ENCODE data around the gene ANOS1. TPM values are rescaled to one million over a fixed set of nuclear protein-coding genes. Genes with fewer than 3 reads are reported as not detected.

ANOS1 gene
- total RNA-seq, 6 donors from 2014 or later: 16.8 to 118 (median 66.6) TPM

DNA sequence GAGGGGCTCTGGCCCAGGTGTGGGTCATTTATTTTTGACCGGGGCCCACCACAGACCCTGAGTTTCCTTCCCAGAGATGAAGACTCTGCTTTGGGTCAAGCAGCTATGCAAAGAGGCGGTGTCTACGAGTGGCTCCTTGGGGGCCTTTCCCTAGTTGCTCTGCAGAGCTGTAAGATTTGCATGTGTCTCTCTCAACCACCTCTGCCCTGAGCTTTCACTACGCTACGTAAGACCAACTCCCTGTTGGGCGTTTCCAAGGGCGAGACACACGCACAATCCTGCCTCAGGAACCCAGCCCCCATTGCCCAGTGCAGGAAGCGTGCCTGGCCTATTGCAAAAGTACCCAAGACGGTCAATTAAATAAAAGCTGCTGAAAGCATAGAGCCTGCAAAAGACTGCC lies 10.0 kb upstream of the ANOS1 start:
- Histone ChIP-seq H3K36me3 (no peaks in the 10 kb centered on the region), H3K4me1 (no peaks in the 10 kb centered on the region), H3K27ac (no peak overlapping the region), H3K27me3 (no peaks in the 10 kb centered on the region), H3K9me3 (no peaks in the 10 kb centered on the region), H3K4me3 (no peak overlapping the region)
- DNase-seq: no peak
- WGBS, 2 donors: 86 to 93% methylated on average over 5 to 10 of the region's 10 CpGs
- no peak for ATAC-seq (ENCODE audit: low FRiP score in 2 of 2)
- no peak for TF ChIP-seq POLR2AphosphoS5 (IDR thresholded peaks at IDR 0.05)
- no peak for TF ChIP-seq POLR2A (IDR thresholded peaks at IDR 0.05)

DNA sequence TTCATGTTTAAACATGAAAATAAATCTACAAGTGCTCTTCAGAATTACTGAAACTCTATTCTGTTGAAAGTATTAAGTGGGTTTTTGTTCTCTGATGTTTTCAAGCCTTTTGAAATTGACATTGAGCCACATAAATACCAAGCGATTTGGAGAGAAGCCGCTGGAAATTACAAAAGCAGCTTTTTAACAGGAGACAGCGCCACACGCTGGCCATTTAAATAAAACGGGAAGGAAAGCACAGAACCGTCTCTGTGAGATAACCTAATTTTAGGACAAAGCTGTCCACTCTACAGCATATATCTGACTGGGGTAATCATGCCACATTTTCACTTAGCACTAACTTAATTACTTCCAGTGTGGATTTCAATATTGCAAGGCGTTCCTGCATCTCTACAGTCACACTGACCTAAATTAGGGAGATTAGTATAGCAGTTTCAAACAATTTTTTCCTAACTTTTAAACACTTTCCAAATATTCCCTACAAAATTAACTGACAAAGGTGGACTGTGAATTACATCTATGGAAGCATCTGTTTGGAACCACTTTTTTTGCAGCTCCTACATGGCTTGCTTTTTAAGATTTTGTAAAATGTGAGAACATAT lies 6.8 kb upstream of the ANOS1 start:
- Histone ChIP-seq H3K4me3 (no peak overlapping the region), H3K4me1 (no peaks in the 10 kb centered on the region), H3K9me3 (no peaks in the 10 kb centered on the region), H3K36me3 (no peaks in the 10 kb centered on the region), H3K27me3 (no peaks in the 10 kb centered on the region), H3K27ac (no peak overlapping the region)
- peak in 1 of 2 donors; percentile 36 for DNase-seq
- TF ChIP-seq EP300 (IDR thresholded peaks at IDR 0.05) (no peak), POLR2AphosphoS5 (IDR thresholded peaks at IDR 0.05) (no peak), POLR2A (IDR thresholded peaks at IDR 0.05) (no peak)
- TF ChIP-seq, protein P1, sequence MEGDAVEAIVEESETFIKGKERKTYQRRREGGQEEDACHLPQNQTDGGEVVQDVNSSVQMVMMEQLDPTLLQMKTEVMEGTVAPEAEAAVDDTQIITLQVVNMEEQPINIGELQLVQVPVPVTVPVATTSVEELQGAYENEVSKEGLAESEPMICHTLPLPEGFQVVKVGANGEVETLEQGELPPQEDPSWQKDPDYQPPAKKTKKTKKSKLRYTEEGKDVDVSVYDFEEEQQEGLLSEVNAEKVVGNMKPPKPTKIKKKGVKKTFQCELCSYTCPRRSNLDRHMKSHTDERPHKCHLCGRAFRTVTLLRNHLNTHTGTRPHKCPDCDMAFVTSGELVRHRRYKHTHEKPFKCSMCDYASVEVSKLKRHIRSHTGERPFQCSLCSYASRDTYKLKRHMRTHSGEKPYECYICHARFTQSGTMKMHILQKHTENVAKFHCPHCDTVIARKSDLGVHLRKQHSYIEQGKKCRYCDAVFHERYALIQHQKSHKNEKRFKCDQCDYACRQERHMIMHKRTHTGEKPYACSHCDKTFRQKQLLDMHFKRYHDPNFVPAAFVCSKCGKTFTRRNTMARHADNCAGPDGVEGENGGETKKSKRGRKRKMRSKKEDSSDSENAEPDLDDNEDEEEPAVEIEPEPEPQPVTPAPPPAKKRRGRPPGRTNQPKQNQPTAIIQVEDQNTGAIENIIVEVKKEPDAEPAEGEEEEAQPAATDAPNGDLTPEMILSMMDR (IDR thresholded peaks at IDR 0.05): peak in 5 of 6 experiments; percentile 44 to 70 (median 53)
- no peak for ATAC-seq (ENCODE audit: low FRiP score in 2 of 2)
- WGBS, 2 donors: 2 to 4% methylated on average over 7 of the region's 7 CpGs

DNA sequence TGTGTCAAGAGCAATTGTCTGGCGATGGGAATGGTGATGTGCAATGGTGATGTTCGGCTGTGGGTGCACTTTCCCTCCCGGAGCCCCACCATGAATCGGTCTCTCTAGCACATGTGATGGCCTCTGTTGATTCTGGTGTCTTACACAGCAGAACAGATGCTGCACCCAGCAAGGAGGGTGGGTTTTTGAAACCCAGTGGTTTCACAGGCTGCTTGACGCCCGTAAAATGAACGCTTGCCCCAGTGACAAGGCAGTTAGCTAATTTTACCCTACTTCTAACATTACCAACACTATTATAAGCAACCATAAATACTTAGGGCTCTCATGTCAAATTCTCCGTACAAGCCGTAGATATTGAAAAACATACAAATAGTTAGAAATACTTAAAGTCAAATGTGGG lies 5.9 kb upstream of the ANOS1 start:
- WGBS, 2 donors: 84 to 93% methylated on average over 9 of the region's 9 CpGs
- Histone ChIP-seq H3K4me3 (no peak overlapping the region), H3K4me1 (no peaks in the 10 kb centered on the region), H3K27me3 (no peaks in the 10 kb centered on the region), H3K36me3 (no peaks in the 10 kb centered on the region), H3K9me3 (no peaks in the 10 kb centered on the region), H3K27ac (no peak overlapping the region)
- ATAC-seq (ENCODE audit: low FRiP score in 2 of 2): no peak
- DNase-seq: no peak
- TF ChIP-seq, protein P1 (IDR thresholded peaks at IDR 0.05): no peak
- no peak for TF ChIP-seq POLR2AphosphoS5 (IDR thresholded peaks at IDR 0.05)
- no peak for TF ChIP-seq POLR2A (IDR thresholded peaks at IDR 0.05)
- no peak for TF ChIP-seq EP300 (IDR thresholded peaks at IDR 0.05)

DNA sequence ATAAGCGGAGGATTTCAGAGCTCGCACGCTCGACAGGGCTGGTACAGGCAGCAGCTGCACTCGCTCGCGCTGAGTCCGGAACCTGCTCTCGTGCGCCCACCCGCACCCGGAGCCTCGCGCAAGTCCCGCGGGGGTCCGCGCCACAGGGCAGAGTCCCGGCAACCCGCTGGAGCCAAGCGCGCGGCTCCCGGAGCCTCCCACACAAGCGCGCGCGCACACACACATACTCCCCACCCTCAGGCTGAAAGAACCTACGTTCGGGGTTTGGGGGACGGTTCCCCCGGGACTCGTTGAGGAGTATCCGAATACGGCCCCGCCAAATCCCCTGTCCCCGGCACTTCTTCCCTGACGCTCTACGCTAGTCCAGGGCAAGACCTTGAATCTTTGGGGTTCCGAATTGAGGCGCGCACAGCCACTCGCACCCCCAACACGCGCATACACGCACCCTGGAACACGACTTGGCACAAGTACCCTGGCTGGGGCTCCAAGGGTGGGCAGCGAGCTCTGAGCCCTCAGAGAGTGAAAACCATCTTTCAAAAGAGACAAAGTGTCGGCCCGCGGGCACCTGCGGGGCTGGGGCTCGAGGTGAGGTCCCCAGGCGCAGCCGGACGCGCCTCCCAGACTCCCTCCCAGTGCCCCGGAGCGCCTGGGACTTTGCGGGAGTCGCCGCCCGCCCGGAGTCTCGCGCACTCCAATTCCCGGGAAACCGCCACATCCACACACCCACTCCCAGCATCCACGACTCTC lies 952 bp downstream of the ANOS1 start:
- Histone ChIP-seq H3K4me3 (peak overlapping the region; percentile 16 to 54 (median 53)), H3K4me1 (peaks cover 0 to 20% (median 0%) of the 10 kb centered on the region in 4 donors), H3K36me3 (no peaks in the 10 kb centered on the region), H3K27ac (peak overlapping the region in 3 of 4 donors; percentile 5 to 69 (median 46)), H3K27me3 (peaks cover 0 to 16% (median 0%) of the 10 kb centered on the region in 4 donors), H3K9me3 (no peaks in the 10 kb centered on the region)
- TF ChIP-seq EP300 (IDR thresholded peaks at IDR 0.05): no peak
- TF ChIP-seq, protein P1 (IDR thresholded peaks at IDR 0.05): no peak
- no peak for TF ChIP-seq POLR2AphosphoS5 (IDR thresholded peaks at IDR 0.05)
- TF ChIP-seq POLR2A (IDR thresholded peaks at IDR 0.05): no peak
- 6 to 7% methylated on average over 3 to 63 of the region's 69 CpGs for WGBS, 2 donors
- ATAC-seq (ENCODE audit: low FRiP score in 2 of 2): peak in 1 of 2 donors; percentile 39
- peak in 1 of 2 donors; percentile 64 for DNase-seq

DNA sequence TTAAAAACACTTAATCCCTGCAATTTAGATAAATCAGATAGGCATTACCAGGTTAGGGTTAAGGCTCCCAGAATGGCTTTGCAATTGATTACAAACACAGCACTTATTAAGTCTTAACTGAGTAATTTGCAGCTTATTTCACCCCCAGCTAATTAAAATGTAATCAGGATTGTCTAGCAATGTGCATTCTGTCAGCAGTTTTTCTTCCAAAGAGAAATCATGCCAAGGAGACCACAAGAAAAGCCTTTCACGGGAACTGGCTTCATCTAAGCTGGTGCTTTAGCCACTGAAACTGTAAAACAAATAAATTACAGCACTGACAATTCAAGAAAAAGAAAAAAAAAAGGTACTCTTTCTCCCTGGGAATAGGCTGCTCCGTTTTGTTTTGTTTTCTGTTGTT lies 2.1 kb downstream of the ANOS1 start:
- no peak overlapping the region for H3K27ac ChIP-seq
- H3K9me3 ChIP-seq: no peaks in the 10 kb centered on the region
- TF ChIP-seq POLR2AphosphoS5 (IDR thresholded peaks at IDR 0.05) (no peak), EP300 (IDR thresholded peaks at IDR 0.05) (no peak), POLR2A (IDR thresholded peaks at IDR 0.05) (no peak)
- TF ChIP-seq, protein P1 (IDR thresholded peaks at IDR 0.05): no peak
- DNase-seq (no peak), ATAC-seq (ENCODE audit: low FRiP score in 2 of 2) (no peak)
- peaks cover 0 to 20% (median 0%) of the 10 kb centered on the region in 4 donors for H3K4me1 ChIP-seq
- peaks cover 0 to 16% (median 0%) of the 10 kb centered on the region in 4 donors for H3K27me3 ChIP-seq
- no peaks in the 10 kb centered on the region for H3K36me3 ChIP-seq
- WGBS, 2 donors: 10 to 15% methylated on average over 2 of the region's 2 CpGs
- H3K4me3 ChIP-seq: peak overlapping the region in 3 of 4 donors; percentile 53 to 54 (median 53)
